ENCODE data around the gene TEC.

DNA sequence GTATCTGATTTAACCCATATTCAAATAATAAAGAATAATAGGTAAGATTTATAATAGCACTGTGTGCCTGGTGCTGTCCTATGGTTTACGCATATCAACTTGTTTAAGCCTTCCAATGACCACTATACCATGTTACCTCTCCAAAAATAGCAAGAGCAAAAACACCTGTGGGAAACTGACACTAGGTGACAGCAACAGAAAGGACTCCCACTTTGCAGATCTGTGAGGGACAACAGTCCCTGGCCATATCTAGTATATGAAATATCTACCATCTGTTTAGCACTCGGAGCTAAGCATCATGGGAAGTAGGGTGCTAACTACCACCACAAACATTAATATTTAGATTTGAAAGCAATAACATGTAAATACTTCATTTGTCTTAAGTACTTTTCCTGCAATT is 79.9 kb downstream of the TEC start:
- no peak for TF ChIP-seq CTCF (IDR thresholded peaks at IDR 0.05)
- no peak for TF ChIP-seq POLR2AphosphoS5 (IDR thresholded peaks at IDR 0.05)
- TF ChIP-seq EP300 (IDR thresholded peaks at IDR 0.05): no peak
